Measurements from ENCODE around the gene MBTPS1. TPM values are rescaled to one million over a fixed set of nuclear protein-coding genes. Genes with fewer than 3 reads are reported as not detected.

Gene MBTPS1
- total and polyA plus RNA-seq, 3 donors from 2014 or later = 59.0 to 122 (median 104) TPM

- 60 to 65% methylated on average over 15 of the region's 15 CpGs for WGBS, 2 donors
These were observed 89.1 kb downstream of the MBTPS1 start for GRCh38 chr16:84027625-84028024.

DNA sequence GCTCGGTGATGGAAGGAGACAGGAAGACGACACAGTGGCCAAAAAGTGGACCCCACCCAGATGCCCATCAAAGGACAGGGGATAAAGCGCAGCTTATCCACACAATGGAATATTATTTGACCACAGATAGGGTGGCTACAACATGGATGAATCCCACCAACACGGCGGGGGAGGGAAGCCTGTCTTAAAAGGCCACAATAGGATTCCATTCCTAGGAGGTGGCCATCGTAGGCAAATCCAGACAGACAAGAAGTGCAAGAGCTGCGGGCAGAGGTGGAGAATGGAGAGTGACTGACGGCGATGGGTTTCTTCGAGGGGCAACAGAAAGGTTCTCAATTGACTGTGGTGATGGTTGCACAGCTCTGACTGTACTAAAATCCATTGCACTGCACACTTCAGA, 90.1 kb downstream of the MBTPS1 start:
- no peaks in the 10 kb centered on the region for H3K27me3 ChIP-seq
- TF ChIP-seq POLR2A (IDR thresholded peaks at IDR 0.05) (no peak), CTCF (IDR thresholded peaks at IDR 0.05) (no peak)
- no peak overlapping the region for H3K27ac ChIP-seq
- no peak for DNase-seq
- intact Hi-C loops (cut with DNase I; ENCODE audit: low total_unique reads) = no loop called here
- H3K9me3 ChIP-seq = no peaks in the 10 kb centered on the region
- no peaks in the 10 kb centered on the region for H3K36me3 ChIP-seq (ENCODE audit: low read depth, missing control alignments)
- 88 to 92% methylated on average over 10 of the region's 10 CpGs for WGBS, 2 donors
- H3K4me1 ChIP-seq = no peaks in the 10 kb centered on the region
- no peak overlapping the region for H3K4me3 ChIP-seq

More at GRCh38 chr16:84027625-84028024, 89.1 kb downstream of the MBTPS1 start:
- Histone ChIP-seq H3K4me3 (no peak overlapping the region), H3K36me3 (ENCODE audit: low read depth, missing control alignments) (no peaks in the 10 kb centered on the region), H3K9me3 (no peaks in the 10 kb centered on the region), H3K27me3 (no peaks in the 10 kb centered on the region), H3K4me1 (no peaks in the 10 kb centered on the region), H3K27ac (no peak overlapping the region)
- intact Hi-C loops (cut with DNase I; ENCODE audit: low total_unique reads) = no loop called here
- no peak for DNase-seq
- no peak for TF ChIP-seq CTCF (IDR thresholded peaks at IDR 0.05)
- TF ChIP-seq POLR2A (IDR thresholded peaks at IDR 0.05) = no peak

GRCh38 chr16:84024854-84025253, 91.9 kb downstream of the MBTPS1 start:
- WGBS, 2 donors = 72 to 75% methylated on average over 9 of the region's 9 CpGs
- no peaks in the 10 kb centered on the region for H3K4me1 ChIP-seq
- TF ChIP-seq CTCF (IDR thresholded peaks at IDR 0.05) (no peak), POLR2A (IDR thresholded peaks at IDR 0.05) (no peak)
- H3K27me3 ChIP-seq = no peaks in the 10 kb centered on the region
- H3K9me3 ChIP-seq = no peaks in the 10 kb centered on the region
- no peaks in the 10 kb centered on the region for H3K36me3 ChIP-seq (ENCODE audit: low read depth, missing control alignments)
- intact Hi-C loops (cut with DNase I; ENCODE audit: low total_unique reads) = no loop called here
- H3K4me3 ChIP-seq = no peak overlapping the region
- no peak for DNase-seq
- H3K27ac ChIP-seq = no peak overlapping the region

DNA sequence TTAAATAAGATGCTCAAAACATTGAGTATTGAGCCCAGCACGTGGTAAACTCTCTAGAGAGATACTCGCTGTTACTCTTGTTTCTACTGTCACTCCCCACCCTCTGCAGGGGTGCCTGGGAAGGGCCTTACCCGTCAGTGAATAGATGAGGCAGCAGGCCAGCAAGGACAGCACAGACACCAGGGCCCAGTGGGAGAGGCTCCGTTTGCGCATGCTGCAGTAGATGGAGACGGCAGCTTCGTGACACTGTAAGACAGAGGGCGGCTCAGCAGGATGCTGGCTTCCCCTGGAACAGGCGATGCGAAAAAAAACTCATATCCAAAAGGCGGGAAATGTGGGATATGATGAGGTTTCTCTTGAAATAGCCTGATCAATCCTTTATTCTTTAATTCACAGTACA, 94.1 kb downstream of the MBTPS1 start:
- TF ChIP-seq POLR2A (IDR thresholded peaks at IDR 0.05) = no peak
- no peak for TF ChIP-seq CTCF (IDR thresholded peaks at IDR 0.05)
- H3K36me3 ChIP-seq (ENCODE audit: low read depth, missing control alignments) = no peaks in the 10 kb centered on the region
- intact Hi-C loops (cut with DNase I; ENCODE audit: low total_unique reads) = no loop called here

GRCh38 chr16:84021488-84021887, 95.3 kb downstream of the MBTPS1 start:
- Histone ChIP-seq H3K4me1 (no peaks in the 10 kb centered on the region), H3K4me3 (no peak overlapping the region), H3K27ac (no peak overlapping the region), H3K36me3 (ENCODE audit: low read depth, missing control alignments) (no peaks in the 10 kb centered on the region), H3K9me3 (no peaks in the 10 kb centered on the region), H3K27me3 (no peaks in the 10 kb centered on the region)
- intact Hi-C loops (cut with DNase I; ENCODE audit: low total_unique reads) = no loop called here
- TF ChIP-seq CTCF (IDR thresholded peaks at IDR 0.05) (no peak), POLR2A (IDR thresholded peaks at IDR 0.05) (no peak)
- 85 to 93% methylated on average over 5 of the region's 5 CpGs for WGBS, 2 donors
- DNase-seq = no peak

More for the DNA sequence above, 94.1 kb downstream of the MBTPS1 start:
- no peak overlapping the region for H3K27ac ChIP-seq
- no peaks in the 10 kb centered on the region for H3K9me3 ChIP-seq
- DNase-seq = no peak
- no peaks in the 10 kb centered on the region for H3K27me3 ChIP-seq
- no peak overlapping the region for H3K4me3 ChIP-seq
- WGBS, 2 donors = 79 to 81% methylated on average over 11 of the region's 11 CpGs
- no peaks in the 10 kb centered on the region for H3K4me1 ChIP-seq
